K562 (cell line): Measurements from ENCODE around the gene RCC1. TPM values are rescaled to one million over a fixed set of nuclear protein-coding genes. Genes with fewer than 3 reads are reported as not detected.

Experiments
- BRCA1 ChIP-seq, 2 experiments: fragments of 450-650 bp in 1 of 2; sonication (generic) in 1 of 2; formaldehyde crosslinking in 1 of 2; IDR thresholded peaks; 2 replicates each; pipeline versions ENCODE4 v1.5.0 to v1.6.1; 2017 to 2020; ENCODE audit warnings: mild to moderate bottlenecking in 1 of 2, missing genetic modification reagents in 1 of 2
- KDM4B ChIP-seq, 2 experiments: fragments of 450-650 bp in 1 of 2; sonication (generic) in 1 of 2; IDR thresholded peaks; 2 replicates each; pipeline ENCODE4 v1.6.1; 2016 to 2017; ENCODE audit warnings: borderline replicate concordance in 2 of 2, antibody characterized with exemption in 1 of 2, low read depth in 1 of 2, mild to moderate bottlenecking in 1 of 2
- SUPT5H ChIP-seq: fragments of 450-650 bp; IDR thresholded peaks from 2 replicates; pipeline ENCODE4 v1.6.1; 2016
- TAL1 ChIP-seq: fragments of 450-650 bp; IDR thresholded peaks from 2 replicates; pipeline ENCODE4 v1.6.1; 2016; ENCODE audit warnings: mild to moderate bottlenecking
- ZFP91 ChIP-seq: sonication (generic); formaldehyde crosslinking; IDR thresholded peaks from 2 replicates; pipeline ENCODE4 v1.8.0; 2022; ENCODE audit warnings: mild to moderate bottlenecking, missing genetic modification reagents
- ZNF398 ChIP-seq: fragments of 250-450 bp; sonication (Bioruptor Pico); IDR thresholded peaks from 2 replicates; pipeline ENCODE4 v1.8.0; 2021; ENCODE audit warnings: moderate library complexity, mild to moderate bottlenecking, inconsistent platforms
- ZNF41 ChIP-seq: fragments of 250-450 bp; sonication (Bioruptor Pico); conservative IDR thresholded peaks from 2 replicates; pipeline ENCODE4 v1.4.0; 2020; ENCODE audit warnings: mild to moderate bottlenecking
- ZNF512 ChIP-seq: IDR thresholded peaks from 2 replicates; pipeline ENCODE4 v1.6.1; 2016; ENCODE audit warnings: missing genetic modification characterization, missing compliant biosample characterization
- polyA plus RNA-seq, 8 experiments: library from polyadenylated mRNA; depleted of rRNA in 4 of 8; stranded (reverse) in 5 of 8; unstranded in 3 of 8; fragments of >200 nt; fragmentation: Nextera tagmentation in 2 of 8; fragmentation: Illumina TruSeq in 1 of 8; extraction: Ambion mirVana in 2 of 8; extraction: Trizol in 1 of 8; gene quantifications; 2 replicates each; pipeline versions ENCODE4 v1.2.1 to v1.2.3, GENCODE V29; 2011 to 2014; ENCODE audit warnings: inconsistent platforms in 1 of 8, missing spikeins in 1 of 8
- total RNA-seq, 7 experiments: library from RNA; depleted of rRNA in 6 of 7; stranded (reverse); fragments of >200 nt in 6 of 7; fragmentation: Illumina TruSeq in 2 of 7; extraction: Trizol in 2 of 7; gene quantifications; 2 replicates each; pipeline versions ENCODE4 v1.2.1 to v1.2.3, GENCODE V29; 2011 to 2021; ENCODE audit warnings: low replicate concordance in 1 of 7

RCC1 gene
- total and polyA plus RNA-seq, 9 of the 15 experiments (the other 6 are each of a cell fraction or from before 2014, with no cell fraction given): 16.4 to 202 (median 107) TPM

- peak; percentile 37; the same call in 1 of the 2 replicates for TF ChIP-seq SUPT5H
- TF ChIP-seq ZNF512 (tag): no peak
- 0 out of 2 replicates have a peak, but pooled peaks have one; percentile 12 for TF ChIP-seq ZFP91
- no peak for TF ChIP-seq KDM4B (IDR thresholded peaks at IDR 0.05; ENCODE audit: borderline replicate concordance in 2 of 2, low read depth in 1 of 2)
- 0 out of 2 replicates have a peak, but pooled peaks have one; percentile 14 for TF ChIP-seq TAL1
- TF ChIP-seq BRCA1 (IDR thresholded peaks at IDR 0.05): no peak
- TF ChIP-seq BRCA1 (CRISPR knock-in tag; IDR thresholded peaks at IDR 0.05): 0 out of 2 replicates have a peak, but pooled peaks have one; percentile 8
- TF ChIP-seq ZNF398 (CRISPR knock-in tag): no peak
- TF ChIP-seq ZNF41: no peak
Measured at GRCh38 chr1:28580722-28581530, 75.1 kb downstream of the RCC1 start (continued).
